Ectodermal cell (in vitro differentiated cells): Measurements from ENCODE around the gene UBE2Q1.

Experiments used
- H3K27ac ChIP-seq: 2 replicates; pipeline ENCODE4 v1.7.0; 2013; ENCODE audit warnings: mild to moderate bottlenecking, low read depth, low read length; ENCODE audit not compliant: insufficient read depth, poor library complexity, severe bottlenecking
- H3K27me3 ChIP-seq: 2 replicates; pipeline ENCODE4 v1.7.0; 2013; ENCODE audit warnings: mild to moderate bottlenecking, low read length; ENCODE audit not compliant: insufficient read depth, control insufficient read depth, poor library complexity, severe bottlenecking
- H3K36me3 ChIP-seq: one replicate; pipeline ENCODE4 v1.7.0; 2013; ENCODE audit warnings: low read length; ENCODE audit not compliant: control insufficient read depth, insufficient read depth
- H3K4me1 ChIP-seq: one replicate; pipeline ENCODE4 v1.7.0; 2013; ENCODE audit warnings: low read length; ENCODE audit not compliant: control insufficient read depth, insufficient read depth
- H3K4me3 ChIP-seq: 2 replicates; pipeline ENCODE4 v1.7.0; 2013; ENCODE audit warnings: low read depth, low read length, control low read depth; ENCODE audit not compliant: insufficient read depth
- H3K9me3 ChIP-seq: 2 replicates; pipeline ENCODE4 v1.7.0; 2013; ENCODE audit warnings: mild to moderate bottlenecking, low read length, moderate library complexity; ENCODE audit not compliant: control insufficient read depth
- WGBS, 2 experiments: methylation state at CpG; one replicate each; pipeline ENCODE4 v1.1.7; 2013; ENCODE audit warnings: missing lambda C conversion rate in 2 of 2; 5-methylcytosine and 5-hydroxymethylcytosine counted together

The UBE2Q1 gene

GRCh38 chr1:154593390-154593789, 34.9 kb upstream of the UBE2Q1 start:
- Histone ChIP-seq H3K4me1 (no peaks in the 10 kb centered on the region), H3K27me3 (no peaks in the 10 kb centered on the region), H3K9me3 (no peaks in the 10 kb centered on the region), H3K27ac (no peak overlapping the region), H3K36me3 (peaks cover 85% of the 10 kb centered on the region), H3K4me3 (no peak overlapping the region)

- 90 to 96% methylated on average over 7 of the region's 7 CpGs for WGBS, 2 experiments
- no peak overlapping the region for H3K4me3 ChIP-seq
- H3K27ac ChIP-seq = no peak overlapping the region
- no peaks in the 10 kb centered on the region for H3K27me3 ChIP-seq
- H3K4me1 ChIP-seq = no peaks in the 10 kb centered on the region
- no peaks in the 10 kb centered on the region for H3K9me3 ChIP-seq
- H3K36me3 ChIP-seq = peaks cover 82% of the 10 kb centered on the region
Measured at GRCh38 chr1:154591206-154591605, 32.7 kb upstream of the UBE2Q1 start.

- H3K4me3 ChIP-seq = no peak overlapping the region
- H3K27ac ChIP-seq = no peak overlapping the region
- H3K4me1 ChIP-seq = no peaks in the 10 kb centered on the region
- H3K27me3 ChIP-seq = no peaks in the 10 kb centered on the region
- 92 to 95% methylated on average over 2 of the region's 5 CpGs for WGBS, 2 experiments
- H3K36me3 ChIP-seq = peaks cover 82% of the 10 kb centered on the region
- H3K9me3 ChIP-seq = no peaks in the 10 kb centered on the region
Measured at GRCh38 chr1:154590756-154591155, 32.3 kb upstream of the UBE2Q1 start.

- Histone ChIP-seq H3K4me1 (no peaks in the 10 kb centered on the region), H3K9me3 (no peaks in the 10 kb centered on the region), H3K27me3 (no peaks in the 10 kb centered on the region), H3K27ac (no peak overlapping the region), H3K4me3 (no peak overlapping the region), H3K36me3 (peaks cover 85% of the 10 kb centered on the region)
- 85 to 94% methylated on average over 9 to 10 of the region's 10 CpGs for WGBS, 2 experiments
Measured at GRCh38 chr1:154589780-154590179, 31.3 kb upstream of the UBE2Q1 start.

- H3K27ac ChIP-seq = no peak overlapping the region
- no peak overlapping the region for H3K4me3 ChIP-seq
- no peaks in the 10 kb centered on the region for H3K9me3 ChIP-seq
- H3K27me3 ChIP-seq = no peaks in the 10 kb centered on the region
- 91 to 93% methylated on average over 6 of the region's 6 CpGs for WGBS, 2 experiments
- no peaks in the 10 kb centered on the region for H3K4me1 ChIP-seq
- H3K36me3 ChIP-seq = peaks cover 91% of the 10 kb centered on the region
Measured at GRCh38 chr1:154586641-154587040, 28.2 kb upstream of the UBE2Q1 start.

- Histone ChIP-seq H3K27me3 (no peaks in the 10 kb centered on the region), H3K9me3 (no peaks in the 10 kb centered on the region), H3K4me1 (no peaks in the 10 kb centered on the region), H3K4me3 (no peak overlapping the region), H3K36me3 (peaks cover 92% of the 10 kb centered on the region), H3K27ac (no peak overlapping the region)
- WGBS, 2 experiments = 92 to 95% methylated on average over 10 of the region's 10 CpGs
Measured at GRCh38 chr1:154586231-154586630, 27.8 kb upstream of the UBE2Q1 start.

GRCh38 chr1:154584267-154584994, 26.0 kb upstream of the UBE2Q1 start:
- H3K27me3 ChIP-seq = no peaks in the 10 kb centered on the region
- H3K4me3 ChIP-seq = no peak overlapping the region
- WGBS, 2 experiments = 96 to 97% methylated on average over 9 of the region's 9 CpGs
- H3K27ac ChIP-seq = no peak overlapping the region
- no peaks in the 10 kb centered on the region for H3K9me3 ChIP-seq
- peaks cover 80% of the 10 kb centered on the region for H3K36me3 ChIP-seq
- no peaks in the 10 kb centered on the region for H3K4me1 ChIP-seq

- Histone ChIP-seq H3K9me3 (no peaks in the 10 kb centered on the region), H3K4me1 (no peaks in the 10 kb centered on the region), H3K27ac (no peak overlapping the region), H3K4me3 (no peak overlapping the region), H3K27me3 (no peaks in the 10 kb centered on the region), H3K36me3 (peaks cover 79% of the 10 kb centered on the region)
- 85% methylated on average over 9 of the region's 9 CpGs for WGBS, 2 experiments
Measured at GRCh38 chr1:154583773-154584172, 25.3 kb upstream of the UBE2Q1 start.

- 95% methylated on average over 6 of the region's 6 CpGs for WGBS, 2 experiments
- no peak overlapping the region for H3K27ac ChIP-seq
- H3K4me3 ChIP-seq = no peak overlapping the region
- H3K9me3 ChIP-seq = no peaks in the 10 kb centered on the region
- no peaks in the 10 kb centered on the region for H3K27me3 ChIP-seq
- H3K4me1 ChIP-seq = no peaks in the 10 kb centered on the region
- peaks cover 75% of the 10 kb centered on the region for H3K36me3 ChIP-seq
Measured at GRCh38 chr1:154582885-154583284, 24.4 kb upstream of the UBE2Q1 start.

GRCh38 chr1:154581766-154582165, 23.3 kb upstream of the UBE2Q1 start:
- Histone ChIP-seq H3K27ac (no peak overlapping the region), H3K36me3 (peaks cover 64% of the 10 kb centered on the region), H3K27me3 (no peaks in the 10 kb centered on the region), H3K4me3 (no peak overlapping the region), H3K9me3 (no peaks in the 10 kb centered on the region), H3K4me1 (no peaks in the 10 kb centered on the region)
- 94 to 98% methylated on average over 3 of the region's 3 CpGs for WGBS, 2 experiments

- no peaks in the 10 kb centered on the region for H3K27me3 ChIP-seq
- no peaks in the 10 kb centered on the region for H3K9me3 ChIP-seq
- H3K27ac ChIP-seq = no peak overlapping the region
- no peaks in the 10 kb centered on the region for H3K4me1 ChIP-seq
- peaks cover 45% of the 10 kb centered on the region for H3K36me3 ChIP-seq
- no peak overlapping the region for H3K4me3 ChIP-seq
- 93 to 94% methylated on average over 8 of the region's 8 CpGs for WGBS, 2 experiments
Measured at GRCh38 chr1:154579374-154579773, 20.9 kb upstream of the UBE2Q1 start.
